ENCODE results near the gene RPSA.
"Not testable (repeated sequence)": the region's sequence is repeated elsewhere in the genome, so short reads cannot be mapped to it uniquely, and the experiment has no call there.

RPSA gene

DNA sequence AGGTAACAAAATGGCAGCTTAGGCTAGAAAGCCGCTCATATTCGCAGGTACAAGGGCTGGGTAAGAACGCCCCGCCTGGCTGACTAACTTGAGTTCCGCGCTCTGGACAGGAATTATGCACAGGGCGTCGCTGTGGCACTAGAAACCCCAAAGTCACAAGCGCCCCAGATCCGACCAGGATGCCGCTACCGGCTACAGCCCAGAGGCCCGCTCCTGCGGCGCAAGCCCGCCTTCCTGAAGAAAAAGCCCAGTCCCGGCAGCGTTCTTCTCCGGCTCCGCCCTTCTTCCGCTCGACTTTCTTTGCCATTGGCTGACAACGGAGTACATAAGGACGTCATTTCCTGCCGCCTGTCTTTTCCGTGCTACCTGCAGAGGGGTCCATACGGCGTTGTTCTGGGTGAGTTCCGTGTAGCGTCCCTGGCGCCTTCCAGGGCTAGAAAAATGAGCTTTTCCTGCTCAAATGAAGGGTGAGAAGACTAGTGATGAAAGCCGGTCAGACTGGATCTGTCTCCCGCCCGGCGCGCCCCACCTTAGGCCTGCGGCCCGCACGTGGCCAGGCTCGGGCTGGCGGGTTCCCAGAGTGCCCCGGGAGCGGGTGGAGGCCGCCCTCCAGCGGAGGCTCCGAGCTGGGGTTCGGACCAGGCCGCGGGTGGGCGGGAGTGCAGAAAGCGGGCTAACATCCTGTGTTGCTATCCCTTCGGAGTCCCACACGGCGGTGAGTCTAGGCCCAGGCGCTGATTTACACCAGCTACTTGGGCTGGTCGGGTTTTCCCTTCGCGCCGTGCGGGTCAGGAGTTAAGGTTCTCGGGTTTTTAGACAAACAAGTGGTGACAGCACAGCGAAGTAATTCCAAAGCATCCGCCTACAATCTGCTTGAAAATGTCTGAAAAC is at the start of gene RPSA:
Gene RPSA (plus strand): TSS at position 353 of the 891 bp plus-strand sequence. CDS start 934 bp downstream, outside the sequence.
- peak; percentile 92 for DNase-seq

DNA sequence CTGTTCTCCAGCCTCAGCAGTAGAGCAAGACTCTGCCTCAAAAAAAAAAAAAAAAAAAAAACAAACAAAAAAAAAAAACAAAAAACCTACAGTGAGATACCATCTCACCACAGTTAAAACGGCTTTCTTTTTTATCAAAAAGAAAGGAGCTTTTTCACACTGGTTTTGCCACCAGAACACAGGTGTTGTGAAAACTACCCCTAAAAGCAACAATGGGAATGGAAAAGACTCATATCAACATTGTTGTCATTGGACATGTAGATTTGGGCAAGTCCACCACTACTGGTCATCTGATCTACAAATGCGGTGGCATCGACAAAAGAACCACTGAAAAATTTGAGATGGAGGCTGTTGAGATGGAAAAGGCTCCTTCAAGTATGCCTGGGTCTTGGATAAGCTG is 48.2 kb upstream of the RPSA start:
- DNase-seq: no peak

DNA sequence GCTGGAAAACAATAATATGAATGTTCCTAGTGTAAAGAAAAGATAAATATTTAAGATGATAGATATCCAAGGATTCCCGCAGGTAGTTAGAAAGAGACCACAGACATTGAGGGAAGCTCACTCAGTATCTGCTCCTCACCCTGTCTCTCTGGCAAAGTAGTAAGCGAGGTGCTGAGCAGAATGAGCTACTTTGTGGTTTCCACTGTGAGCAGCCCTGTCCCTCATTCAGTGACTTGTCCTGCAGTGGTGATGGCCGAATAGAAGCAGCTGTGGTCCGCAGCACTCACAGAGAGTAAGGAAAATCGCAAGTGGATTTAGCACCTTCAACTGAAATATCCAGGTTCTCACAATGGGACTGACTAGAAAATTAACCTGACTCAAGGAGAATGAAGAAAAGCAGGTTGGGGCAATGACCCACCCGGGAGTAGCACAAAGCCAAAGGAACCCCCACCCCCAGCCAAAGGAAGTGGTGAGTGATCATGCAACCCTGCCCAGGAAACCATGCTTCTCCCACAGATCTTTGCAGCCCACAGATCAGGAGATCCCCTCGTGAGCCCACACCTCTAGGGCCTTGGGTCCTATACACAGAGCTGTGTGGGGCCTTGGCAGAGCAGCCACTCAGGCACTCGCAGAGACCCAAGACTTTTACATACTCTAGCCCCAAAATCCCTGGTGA is 45.1 kb upstream of the RPSA start:
- no peak for DNase-seq

DNA sequence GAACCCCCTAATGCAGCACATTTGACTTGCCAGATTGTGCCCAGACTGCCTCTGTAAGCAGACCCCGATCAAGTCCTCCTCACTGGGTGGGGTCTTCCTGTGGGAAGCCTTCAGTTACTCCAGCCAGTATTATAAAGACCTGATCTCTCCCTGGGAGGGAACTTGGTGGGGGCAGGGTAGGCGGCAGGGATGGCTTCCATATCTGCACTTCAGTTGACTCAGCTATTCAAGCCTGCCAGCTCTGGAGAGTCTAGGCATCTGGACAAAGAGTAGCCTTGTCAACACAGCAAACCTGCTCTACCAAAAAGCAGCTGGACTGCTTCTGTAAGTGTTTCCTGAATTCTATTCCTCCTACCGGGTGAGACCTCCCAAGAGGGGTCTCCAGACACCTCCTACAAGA is 44.3 kb upstream of the RPSA start:
- no peak for DNase-seq

DNA sequence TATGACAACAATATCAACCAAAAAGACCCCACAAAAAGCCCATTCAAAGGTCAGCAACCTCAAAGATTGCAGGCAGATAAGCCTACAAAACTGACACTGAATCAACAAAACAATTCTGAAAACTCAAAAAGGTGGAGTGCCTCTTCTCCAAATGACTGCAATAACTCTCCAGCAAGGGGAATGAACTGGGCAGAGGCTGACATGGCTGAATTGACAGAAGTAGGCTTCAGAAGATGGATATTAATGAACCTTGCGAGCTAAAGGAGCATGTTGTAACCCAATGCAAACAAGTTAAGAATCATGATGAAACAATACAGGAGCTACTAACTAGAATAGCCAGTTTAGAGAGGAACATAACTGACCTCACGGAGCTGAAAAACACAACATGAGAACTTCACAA is 43.7 kb upstream of the RPSA start:
- no peak for DNase-seq

DNA sequence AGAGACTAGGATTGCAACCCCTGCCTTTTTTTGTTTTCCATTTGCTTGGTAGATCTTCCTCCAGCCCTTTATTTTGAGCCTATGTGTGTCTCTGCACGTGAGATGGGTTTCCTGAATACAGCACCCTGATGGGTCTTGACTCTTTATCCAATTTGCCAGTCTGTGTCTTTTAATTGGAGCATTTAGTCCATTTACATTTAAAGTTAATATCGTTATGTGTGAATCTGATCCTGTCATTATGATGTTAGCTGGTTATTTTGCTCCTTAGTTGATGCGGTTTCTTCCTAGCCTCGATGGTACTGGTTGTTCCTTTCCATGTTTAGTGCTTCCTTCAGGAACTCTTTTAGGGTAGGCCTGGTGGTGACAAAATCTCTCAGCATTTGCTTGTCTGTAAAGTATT is 36.1 kb upstream of the RPSA start:
- DNase-seq: not testable (repeated sequence)

DNA sequence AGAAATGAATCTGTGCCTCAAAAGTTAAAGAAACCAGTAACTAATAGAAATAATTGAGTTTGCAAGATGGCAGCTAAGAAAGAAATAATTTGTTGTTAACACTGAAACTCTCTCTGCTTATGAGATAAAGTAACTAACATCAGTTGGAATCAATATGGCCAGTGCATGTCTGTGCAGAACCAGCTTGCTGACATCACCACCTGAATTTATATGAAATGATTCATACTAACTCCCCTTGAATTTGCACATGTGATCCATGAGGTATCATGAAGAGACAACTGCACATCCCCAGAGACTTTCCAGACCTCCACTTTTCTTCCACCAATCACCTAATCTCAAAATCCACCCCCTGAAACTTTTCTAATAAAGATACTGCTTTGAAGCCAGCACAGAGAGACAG is 33.7 kb upstream of the RPSA start:
- DNase-seq: no peak

DNA sequence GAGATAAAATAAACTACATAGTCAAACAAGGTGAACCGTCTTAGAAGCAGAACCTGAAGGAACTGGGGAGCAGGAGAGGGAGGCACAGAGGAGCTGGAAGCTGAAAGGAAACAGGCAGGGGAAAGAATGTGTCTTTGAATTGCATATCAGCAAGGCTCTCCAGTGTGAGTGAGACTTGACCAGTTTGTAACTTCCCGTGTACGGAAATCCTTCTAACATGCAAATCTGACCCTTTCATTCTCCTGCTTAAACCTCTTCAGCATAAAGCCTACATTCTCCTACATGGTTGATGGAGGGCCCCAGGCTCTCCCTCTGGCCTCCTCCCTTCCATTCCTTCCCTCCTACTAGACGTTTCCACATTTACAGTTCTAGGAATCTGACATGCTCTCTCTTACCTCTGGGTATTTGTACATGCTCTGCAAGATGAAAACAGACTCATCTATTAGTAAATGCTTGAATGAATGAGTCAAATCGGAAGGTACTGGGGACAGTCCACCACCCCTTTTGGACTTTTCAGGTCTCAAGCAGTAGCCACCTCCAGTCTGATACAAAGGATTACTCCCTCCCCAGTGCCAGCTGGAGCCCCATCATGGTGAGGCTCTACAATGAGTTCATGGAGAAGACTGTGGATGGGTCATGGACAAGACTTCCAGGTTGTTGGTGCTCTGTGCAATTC is 29.4 kb upstream of the RPSA start:
- no peak for DNase-seq

DNA sequence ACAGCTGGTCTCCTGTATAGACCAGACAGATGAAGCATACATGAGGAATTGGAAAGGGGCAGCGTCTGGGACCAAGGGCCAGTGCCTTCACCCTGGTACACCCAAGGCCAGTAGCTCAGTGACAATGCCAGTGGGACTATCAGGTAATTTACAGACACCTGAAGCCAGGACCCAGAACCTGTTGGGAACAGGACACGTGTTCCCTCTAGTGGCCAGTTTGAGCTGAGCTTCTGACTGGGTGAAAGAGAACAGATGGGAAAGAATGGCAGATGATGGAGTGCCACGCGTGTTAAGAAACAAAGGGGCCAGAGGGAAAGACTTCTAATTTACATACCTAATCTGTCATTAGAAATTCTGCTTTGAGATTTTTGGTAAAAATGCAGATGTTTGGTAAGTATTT is 28.4 kb upstream of the RPSA start:
- peak; percentile 59 for DNase-seq

DNA sequence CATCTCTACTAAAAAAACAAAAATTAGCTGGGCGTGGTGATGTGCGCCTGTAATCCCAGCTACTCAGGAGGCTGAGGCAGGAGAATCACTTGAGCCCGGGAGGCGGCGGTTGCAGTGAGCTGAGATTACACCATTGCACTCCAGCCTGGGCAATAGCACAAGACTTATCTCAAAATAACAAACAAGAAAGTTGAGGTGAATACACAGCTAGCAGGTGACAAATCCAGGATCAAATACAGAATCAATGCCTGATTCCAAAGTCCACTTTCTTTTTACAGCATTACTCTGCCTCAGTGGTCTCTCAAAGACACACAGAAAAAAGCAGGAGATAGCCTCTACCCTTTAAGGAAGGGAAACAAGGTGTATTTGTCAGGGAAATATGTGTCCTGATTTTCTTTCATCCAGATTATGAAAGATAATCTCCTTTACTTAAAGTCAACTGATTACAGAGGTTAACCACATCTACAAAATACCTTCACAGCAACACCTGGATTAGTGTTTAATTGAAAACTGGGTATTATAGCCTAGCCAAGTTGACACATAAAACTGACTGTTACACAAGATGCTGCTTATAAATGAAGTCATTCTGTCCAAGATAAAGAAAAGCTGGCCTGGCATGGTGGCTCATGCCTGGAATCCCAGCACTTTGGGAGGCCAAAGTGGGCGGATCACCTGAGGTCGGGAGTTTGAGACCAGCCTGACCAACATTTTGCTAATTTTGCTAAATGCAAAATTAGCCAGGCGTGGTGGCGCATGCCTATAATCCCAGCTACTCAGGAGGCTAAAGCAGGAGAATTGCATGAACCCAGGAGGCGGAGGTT is 27.4 kb upstream of the RPSA start:
- DNase-seq: no peak

DNA sequence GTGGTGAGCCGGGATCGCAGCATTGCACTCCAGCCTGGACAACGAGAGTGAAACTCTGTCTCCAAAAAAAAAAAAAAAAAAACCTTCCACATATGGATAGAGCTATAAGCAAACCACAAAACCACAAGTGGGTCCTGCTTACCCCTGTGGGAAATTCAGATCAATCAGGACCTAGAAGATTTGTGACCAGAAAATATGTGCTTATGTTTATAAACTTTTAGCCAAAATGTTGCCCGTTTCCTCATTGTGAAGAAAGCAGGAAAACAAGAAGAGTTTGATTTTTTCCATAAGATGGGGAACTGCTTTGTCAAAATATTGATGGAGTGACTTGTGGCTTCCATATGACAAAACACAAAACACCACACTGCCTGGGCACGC is 26.8 kb upstream of the RPSA start:
- no peak for DNase-seq

DNA sequence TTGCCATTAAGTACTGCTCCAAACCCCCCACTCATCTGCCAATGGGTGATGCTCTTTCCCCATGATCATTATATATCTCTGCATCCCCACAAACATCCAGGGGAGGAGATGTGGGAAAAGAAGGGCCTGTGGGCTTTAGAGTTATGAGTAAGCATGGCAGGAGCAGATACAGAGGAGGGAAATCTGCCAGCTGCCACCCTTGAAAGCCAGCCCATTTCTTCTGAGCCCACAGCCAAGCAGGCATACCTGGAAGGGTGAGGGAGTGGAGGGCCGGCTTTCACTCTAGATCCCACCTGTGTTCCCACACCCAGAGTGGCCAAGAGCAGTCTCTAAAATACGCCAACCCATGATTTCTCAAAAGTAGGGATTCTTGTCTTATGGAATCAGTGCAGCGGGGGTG is 25.1 kb upstream of the RPSA start:
- DNase-seq: no peak

DNA sequence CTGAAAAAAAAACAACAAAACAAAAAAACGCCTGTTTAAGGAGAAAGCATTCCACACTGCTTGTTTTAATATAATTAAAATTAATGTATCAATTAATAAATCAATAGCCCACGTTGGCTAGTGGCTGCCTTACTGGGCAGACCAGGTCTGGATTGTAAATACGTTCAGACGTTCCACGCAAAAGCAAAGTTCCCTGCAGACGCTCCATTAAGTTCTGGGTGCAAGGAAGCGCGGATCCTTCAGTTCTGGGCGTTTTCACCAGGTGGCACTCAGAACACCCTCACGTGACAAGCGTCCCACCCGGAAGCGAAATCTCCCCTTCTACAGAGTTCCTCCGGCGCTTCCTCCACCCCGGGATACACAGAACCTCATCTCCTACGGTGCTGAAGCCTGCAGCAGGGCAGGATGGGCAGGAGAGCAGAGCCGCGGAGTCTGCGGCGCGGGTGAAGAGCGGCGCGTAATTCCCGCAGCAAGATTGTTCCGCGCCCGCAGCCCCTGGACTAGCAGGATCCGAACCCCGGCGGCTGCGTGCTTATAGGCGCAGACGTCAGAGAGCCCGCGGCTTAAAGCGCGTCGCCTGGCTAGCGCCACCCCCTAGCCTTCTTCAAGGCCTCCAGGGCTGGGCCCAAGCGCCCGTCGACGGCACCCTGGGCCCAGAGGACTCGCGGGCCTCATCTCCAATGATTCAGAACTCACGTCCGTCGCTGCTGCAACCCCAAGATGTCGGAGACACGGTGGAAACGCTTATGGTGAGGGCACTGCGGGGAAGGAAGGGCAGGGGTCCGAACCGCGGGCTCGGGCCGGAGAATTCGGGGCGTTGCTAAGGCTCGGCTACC is 23.3 kb upstream of the RPSA start, which contains the start of gene SLC25A38:
Gene SLC25A38 (plus strand): TSS at position 326 of the 836 bp plus-strand sequence. CDS start 355 bp downstream, at position 681.
- DNase-seq: peak; percentile 82

DNA sequence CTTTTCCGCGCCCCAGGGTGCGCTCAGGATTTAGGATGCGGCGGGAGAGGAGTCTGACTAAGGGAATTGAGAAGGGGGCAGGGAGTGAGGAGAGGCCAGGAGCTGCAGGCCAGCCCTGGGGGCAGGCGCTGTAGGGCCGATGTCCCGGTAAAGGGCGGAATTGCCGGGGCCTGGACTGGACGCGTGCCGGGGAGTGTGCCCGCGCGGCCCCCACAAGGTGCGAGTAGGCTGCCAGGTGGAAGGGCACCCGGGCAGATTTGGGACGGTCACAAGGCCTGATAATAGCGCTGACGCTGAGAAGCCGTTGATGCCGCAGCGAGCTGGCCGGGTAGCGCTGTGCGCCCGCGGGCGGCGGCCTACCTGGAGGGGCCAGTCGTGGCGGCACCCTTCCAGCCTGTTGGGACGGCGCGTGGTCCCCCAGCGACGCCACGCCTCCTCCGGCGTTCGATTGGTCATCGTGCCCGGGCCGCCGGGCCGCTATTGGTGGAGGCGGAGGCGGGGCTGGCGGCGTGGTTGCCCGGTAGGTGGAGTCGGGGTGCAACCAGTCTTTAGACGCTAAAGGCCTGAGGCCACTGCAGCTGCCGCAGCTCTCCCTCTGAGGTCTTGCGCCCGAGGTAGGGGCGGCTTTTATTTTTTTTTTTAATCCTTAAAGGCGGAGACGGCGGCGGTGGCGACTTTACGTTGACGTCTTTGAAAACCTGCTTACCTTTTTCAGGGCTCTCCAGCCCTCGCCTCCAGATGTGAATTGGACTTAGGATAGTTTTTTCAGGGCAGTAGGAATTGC is 22.4 kb upstream of the RPSA start:
- DNase-seq: peak; percentile 94

DNA sequence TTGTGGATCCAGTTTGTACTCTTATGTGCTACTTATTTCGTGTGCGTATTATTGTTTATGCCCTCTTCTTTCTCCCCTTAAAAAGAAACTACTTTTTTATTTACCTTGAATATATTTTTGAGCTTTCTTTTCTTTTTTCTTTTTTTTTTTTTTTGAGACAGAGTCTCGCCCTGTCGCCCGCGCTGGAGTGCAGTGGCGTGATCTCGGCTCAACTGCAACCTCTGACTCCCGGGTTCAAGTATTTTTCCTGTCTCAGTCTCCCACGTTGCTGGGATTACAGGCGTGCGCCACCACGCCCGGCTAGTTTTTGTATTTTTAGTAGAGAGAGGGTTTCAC is 21.9 kb upstream of the RPSA start:
- DNase-seq: no peak

DNA sequence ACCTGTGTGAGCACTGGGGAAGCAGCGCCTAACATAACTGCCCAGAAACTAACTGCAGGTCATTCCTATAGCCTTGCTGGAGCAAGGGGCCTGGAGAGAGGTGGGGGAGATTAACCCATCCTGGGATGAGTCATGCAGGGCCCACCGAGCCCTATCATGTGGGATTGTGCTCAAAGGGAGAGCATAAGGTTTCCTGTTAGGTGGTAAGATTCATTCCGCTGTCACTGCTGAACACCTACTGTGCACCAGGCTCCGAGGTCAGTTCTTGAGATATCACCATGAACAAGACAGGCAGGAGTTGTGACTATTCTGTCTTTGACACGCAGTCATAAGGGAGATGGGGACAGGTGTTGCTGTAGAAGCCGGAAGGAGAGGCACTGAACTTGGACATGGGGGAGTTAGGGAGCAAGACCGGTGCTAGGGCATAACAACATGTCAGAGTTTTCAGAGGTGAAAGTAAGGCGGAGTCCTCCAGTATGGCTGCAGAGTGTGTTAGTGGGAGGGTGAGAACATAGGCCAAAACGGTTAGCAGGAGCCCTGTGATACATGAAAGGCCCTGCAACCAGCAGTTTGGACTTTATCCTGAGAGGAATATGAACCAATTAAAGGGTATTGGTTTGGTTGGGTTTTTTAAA is 20.9 kb upstream of the RPSA start:
- DNase-seq: no peak

DNA sequence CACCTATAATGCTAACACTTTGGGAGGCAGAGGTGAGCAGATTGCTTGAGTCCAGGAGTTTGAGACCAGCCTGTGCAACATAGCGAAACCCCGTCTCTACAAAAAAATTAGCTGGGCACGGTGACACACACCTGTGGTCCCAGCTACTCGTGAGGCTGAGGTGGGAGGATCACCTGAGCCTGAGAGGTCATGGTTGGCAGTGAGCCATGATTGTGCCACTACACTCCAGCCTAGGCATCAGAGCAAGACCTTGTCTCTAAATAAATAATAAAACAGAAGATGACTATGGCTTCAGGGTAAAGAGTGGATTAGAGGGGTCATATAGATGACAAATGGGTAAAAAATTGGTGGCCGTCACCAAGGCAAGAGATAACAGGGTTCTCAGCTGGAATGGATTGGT is 20.2 kb upstream of the RPSA start:
- DNase-seq: no peak

DNA sequence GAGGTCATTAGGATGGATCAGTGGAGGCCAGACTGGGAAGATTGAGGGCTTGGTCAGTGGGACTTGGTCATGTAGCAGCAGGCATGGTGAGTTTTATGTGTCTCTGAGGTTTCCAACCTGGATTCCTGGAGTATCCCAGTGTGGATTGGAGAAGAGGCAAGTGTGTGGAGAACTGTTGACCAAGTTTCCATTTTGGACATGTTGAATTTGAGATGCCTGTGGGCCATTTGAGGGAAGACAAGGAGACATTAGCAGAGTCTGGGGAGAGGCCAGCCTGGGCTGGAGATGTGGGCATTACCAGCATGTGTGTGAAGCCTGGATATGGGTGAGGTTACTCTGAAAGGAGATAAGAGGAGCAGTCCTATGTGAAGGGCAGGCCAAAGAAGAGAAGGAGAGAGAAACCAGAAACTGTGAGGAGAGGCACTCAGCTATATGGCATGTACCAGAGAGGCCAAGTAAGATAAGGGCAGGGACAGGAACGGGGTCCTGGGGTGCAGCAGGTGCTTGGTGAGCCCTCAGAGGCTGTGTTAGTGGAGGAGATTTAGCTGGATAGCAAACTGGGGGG is 19.0 kb upstream of the RPSA start:
- no peak for DNase-seq

DNA sequence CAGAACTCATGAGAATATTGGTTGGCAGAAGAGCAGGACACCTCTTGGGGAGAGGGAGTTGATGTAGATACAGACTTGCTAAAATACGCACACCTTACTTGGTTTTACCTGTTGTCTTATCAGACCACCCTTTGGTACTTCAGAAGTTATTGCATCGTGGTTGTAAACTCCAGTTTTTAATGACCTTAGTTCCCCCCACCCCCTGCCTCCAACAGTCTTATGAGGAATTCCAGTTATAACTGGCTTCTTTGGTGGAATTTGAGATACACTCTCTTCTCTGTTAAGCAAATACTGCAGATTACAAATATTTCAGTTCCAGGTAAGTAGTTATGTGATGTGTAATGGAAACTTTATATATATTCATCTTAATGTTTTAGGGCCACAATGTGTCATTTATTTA is 18.4 kb upstream of the RPSA start:
- no peak for DNase-seq

DNA sequence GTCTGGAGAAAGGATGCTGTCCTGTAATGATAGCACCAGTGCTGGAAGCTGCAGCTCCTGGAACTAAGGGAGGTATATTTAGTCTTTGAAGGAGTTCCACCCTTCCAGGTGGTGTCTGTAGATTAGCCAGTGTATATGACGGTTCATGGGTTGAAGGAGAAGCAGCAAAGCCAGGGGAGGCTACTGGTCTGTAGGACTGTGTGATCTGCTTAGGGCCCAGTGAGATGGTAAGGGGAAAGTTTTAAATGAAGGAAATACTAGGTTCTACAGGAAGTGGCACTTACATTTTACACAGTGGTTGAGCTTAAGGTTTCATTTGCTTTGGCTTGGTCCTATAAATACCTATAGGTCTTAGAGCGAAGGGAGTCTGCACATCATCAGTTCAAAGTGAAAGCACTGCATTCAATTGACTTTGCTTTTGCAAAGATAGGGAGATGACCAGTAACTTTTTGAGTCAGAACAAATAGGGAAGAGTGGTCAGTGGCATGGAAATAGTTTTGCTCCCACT is 17.7 kb upstream of the RPSA start:
- DNase-seq: no peak

Data from activated T-cell treated with anti-CD3 and anti-CD28 coated beads, Interleukin-2, amount 50 U/mL, for 1 hour (primary cell).